ENCODE results near the gene PEX14. TPM values are rescaled to one million over a fixed set of nuclear protein-coding genes. Genes with fewer than 3 reads are reported as not detected.
A peak's percentile ranks its signal among the peaks of the same experiment; 100 is the strongest.

Gene PEX14
- total and polyA plus RNA-seq, 9 of the 15 experiments (the other 6 are each of a cell fraction or from before 2014, with no cell fraction given), result 2.6 to 45.7 (median 22.7) TPM

DNA sequence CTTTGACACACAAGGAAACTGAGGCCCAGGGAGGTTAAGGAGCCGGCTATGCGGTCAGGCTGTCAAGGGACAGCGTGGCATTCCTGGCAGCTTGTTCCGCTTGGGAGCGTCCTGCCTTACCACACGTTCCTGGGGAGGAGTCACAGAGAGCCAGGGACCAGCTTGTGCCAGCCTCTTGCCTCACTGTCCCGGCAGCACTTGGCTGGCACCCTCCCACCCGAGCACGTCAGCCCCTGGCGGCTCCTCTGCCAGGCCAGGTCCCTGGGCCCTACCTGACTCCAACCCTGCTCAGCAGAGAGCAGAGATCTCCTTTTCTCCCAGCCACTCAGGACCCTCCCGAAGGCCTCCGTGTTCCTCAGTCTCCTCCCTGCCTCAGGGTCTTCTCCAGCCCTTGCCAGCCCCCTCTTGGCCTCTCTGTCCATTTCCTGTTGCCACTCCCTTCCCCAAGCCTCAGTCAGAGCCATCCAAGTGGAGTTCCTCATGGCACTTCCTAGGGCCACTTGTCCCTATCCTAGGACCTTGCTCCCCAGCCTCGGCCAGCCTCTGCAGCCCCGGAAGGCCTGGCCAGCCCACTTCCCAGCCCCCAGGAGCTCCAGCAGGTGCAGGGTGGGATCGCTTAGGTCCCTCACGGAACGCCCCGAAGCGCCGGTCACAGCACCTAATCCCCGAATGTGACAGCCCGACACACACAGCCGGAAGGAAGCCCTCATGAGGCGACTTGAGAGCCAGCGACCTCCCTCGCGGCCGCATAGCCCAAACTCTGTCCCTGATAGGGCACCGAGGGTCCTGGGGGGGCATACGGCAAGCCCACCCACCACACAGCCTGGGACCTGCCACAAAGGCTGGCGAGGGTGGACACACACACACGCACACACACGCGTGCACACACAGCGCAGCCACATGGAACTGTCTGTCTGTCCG lies 191.4 kb downstream of the PEX14 start:
- Histone ChIP-seq H3K79me2 (ENCODE audit: control insufficient read depth, insufficient read depth, low read length) (no peaks in the 10 kb centered on the region), H4K20me1 (replicated peaks; ENCODE audit: control insufficient read depth, insufficient read depth, low read length) (peaks cover 40% of the 10 kb centered on the region)
- TF ChIP-seq, protein P1, sequence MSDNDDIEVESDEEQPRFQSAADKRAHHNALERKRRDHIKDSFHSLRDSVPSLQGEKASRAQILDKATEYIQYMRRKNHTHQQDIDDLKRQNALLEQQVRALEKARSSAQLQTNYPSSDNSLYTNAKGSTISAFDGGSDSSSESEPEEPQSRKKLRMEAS (CRISPR knock-in tag; IDR thresholded peaks at IDR 0.05), result peak; percentile 14; the same call in 1 of the 2 replicates
- TF ChIP-seq ARID1B (IDR thresholded peaks at IDR 0.05), result no peak

More for the DNA sequence above, 191.4 kb downstream of the PEX14 start:
- intact Hi-C loops (cut with micrococcal nuclease), result no loop called here
- no TSS peak for BruUV-seq (replicated peaks)
- 0 out of 4 replicates have a peak overlapping the region, but pooled peaks of 1 of the 2 experiments have one; percentile 8 for H3K9ac ChIP-seq (ENCODE audit: insufficient read depth in 1 of 2, low read depth in 2 of 2, low read length in 2 of 2)
- H3K4me1 ChIP-seq (replicated peaks in 1 of 2; ENCODE audit: control insufficient read depth in 2 of 2, insufficient read depth in 2 of 2, low read length in 2 of 2), result peaks cover 0 to 46% of the 10 kb centered on the region in 2 experiments; a peak in 2 of 5 replicates
- CTCF ChIA-PET (ENCODE audit: low intra/inter-chr PET ratio), result no interaction called here
- no peak overlapping the region for H3K27ac ChIP-seq (ENCODE audit: extremely low read depth, low read depth, low read length)
- H3K36me3 ChIP-seq (ENCODE audit: control insufficient read depth, insufficient read depth, low read length), result no peaks in the 10 kb centered on the region
- peaks cover 55 to 89% of the 10 kb centered on the region in 2 experiments for H3K27me3 ChIP-seq (ENCODE audit: control insufficient read depth in 2 of 2, insufficient read depth in 2 of 2, low read length in 2 of 2)
- POLR2A ChIA-PET, result interaction anchor here (0.6 kb wide), 1 partner anchor 21 kb away, joined by 3 read pairs; no protein-coding TSS in a partner anchor
- no peaks in the 10 kb centered on the region for H3K9me1 ChIP-seq (ENCODE audit: control insufficient read depth, insufficient read depth, low read length)
- H3K4me2 ChIP-seq (ENCODE audit: insufficient read depth, low read length), result no peak overlapping the region
- FAIRE-seq (no peak), DNase-seq (ENCODE audit: extremely low read depth in 1 of 4, low spot score in 3 of 4) (no peak), ATAC-seq (no peak)
- H3K9me3 ChIP-seq (replicated peaks; ENCODE audit: control insufficient read depth, insufficient read depth, low read depth, low read length), result peaks cover 3% of the 10 kb centered on the region; the same call in 1 of the 2 replicates
- WGBS (ENCODE audit: insufficient coverage, low coverage, missing lambda C conversion rate), result 9% methylated on average over 36 of the region's 36 CpGs
- in situ Hi-C loops (cut with MboI), result no loop called here
- no peak overlapping the region for H3K4me3 ChIP-seq
- H2AFZ ChIP-seq (ENCODE audit: low read depth, low read length), result no peak overlapping the region
